GM18517 (cell line): Measurements from ENCODE around the gene APOD.

Source experiments
- ATAC-seq: cut with Tn5 transposase; IDR thresholded peaks from one replicate; pipeline ENCODE4 v1.9.1; 2021; ENCODE audit warnings: mild to moderate bottlenecking, moderate library complexity; ENCODE audit not compliant: unreplicated experiment

Gene APOD

DNA sequence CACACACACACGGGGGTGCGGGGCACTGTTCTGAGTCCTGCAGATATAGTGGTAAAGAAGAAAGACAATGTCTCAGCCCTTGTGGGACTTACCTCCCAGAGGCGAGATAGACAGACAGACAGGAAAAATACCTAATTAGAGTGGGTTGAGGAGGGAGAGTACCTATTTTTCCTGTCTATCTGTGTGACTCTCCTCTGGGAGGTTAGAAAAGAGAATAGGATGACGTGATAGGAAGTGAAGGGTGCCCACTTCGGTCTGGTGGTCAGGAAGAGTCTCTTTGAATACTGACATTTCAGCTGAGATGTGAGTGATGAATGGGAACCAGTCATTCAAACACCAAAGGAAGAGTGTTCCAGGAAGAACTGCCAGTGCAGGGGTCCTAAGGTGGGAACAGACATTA is 4.1 kb upstream of the APOD start:
- ATAC-seq: no peak

DNA sequence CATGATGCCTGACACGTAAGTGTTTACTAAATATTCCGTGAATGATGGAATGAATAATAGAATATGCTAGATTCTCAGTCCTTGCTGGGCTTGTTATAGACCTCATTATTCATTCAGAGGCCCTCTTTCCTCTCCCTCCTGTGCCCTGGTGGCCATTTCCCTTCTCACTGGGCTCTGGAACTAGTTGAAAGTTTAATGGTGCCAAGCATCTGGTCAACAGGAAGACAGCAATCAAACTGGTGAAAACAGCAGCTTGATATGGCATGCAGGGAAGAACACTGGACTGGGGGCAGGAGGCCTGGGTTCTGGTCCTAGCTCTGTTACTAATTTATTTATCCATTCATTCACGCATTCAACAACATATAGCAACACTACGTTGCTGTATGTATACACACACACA is 3.7 kb upstream of the APOD start:
- ATAC-seq: no peak

DNA sequence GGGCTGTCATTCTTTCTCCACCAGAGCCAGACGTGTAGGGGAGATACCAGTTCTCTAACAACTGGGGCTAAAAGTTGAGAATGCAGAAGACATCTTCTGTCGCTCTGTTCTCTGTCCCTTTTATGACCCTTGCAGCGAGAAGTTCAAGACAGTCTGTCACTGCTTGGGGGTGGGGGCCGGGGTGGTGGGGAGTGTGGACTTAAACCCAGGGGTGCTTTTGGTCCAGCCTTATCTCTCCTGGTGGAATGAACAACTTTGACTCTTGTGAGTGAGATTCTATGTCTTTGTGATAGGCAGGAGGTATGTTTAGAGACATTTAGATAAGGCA is 767 bp upstream of the APOD start:
- no peak for ATAC-seq

DNA sequence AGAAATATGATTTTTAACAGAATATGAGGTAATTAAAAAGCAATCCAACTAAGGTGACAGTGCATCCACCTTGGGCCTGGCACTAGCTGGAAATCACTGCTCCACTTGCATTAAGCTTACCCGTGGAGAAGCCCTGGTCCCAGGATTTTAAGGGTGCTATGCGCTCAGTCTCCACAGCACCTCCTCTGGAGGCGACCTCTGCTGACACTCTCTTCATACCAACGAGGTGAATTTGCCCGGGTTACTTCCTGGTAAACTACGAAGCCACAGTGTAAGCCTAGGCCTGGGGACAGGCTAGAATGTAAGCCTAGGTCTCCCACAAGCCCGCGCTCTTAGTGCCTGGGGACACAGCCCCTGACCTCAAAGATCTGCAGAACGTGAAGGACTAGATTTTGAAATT is 793 bp downstream of the APOD start:
- ATAC-seq: no peak

DNA sequence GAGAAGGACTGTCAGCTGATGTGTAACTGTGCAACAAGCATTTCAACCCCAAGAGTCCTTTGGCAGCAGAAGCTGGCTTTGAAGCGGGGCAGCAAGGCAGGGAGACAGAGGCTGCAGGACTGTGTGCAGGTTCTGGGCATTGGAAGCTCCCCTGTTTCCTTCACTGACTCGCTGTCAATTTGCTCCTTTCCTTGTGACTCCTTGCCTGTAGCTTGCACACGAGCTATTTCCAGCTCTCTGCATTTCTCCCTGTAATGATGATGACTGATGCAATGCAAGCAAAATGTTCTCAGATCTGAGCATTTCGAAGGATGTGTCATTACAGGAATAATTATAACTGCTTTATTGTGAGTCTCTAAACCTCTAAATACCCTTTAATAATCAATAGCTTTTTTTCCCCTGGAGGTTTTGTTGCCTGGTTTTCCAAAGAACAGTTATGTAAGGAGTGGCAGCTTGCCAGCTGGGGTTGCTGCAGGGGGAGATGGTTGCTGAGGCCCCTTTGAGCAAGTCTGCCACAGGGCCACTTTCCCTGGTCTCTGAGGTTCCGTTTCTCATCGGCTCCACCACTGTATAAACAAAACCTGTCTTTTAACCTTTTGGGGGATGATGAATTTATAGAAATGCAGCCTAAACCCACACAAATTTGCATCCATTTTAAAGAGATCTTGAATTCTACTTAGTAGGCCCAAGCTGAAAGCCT is 2.8 kb downstream of the APOD start:
- no peak for ATAC-seq

DNA sequence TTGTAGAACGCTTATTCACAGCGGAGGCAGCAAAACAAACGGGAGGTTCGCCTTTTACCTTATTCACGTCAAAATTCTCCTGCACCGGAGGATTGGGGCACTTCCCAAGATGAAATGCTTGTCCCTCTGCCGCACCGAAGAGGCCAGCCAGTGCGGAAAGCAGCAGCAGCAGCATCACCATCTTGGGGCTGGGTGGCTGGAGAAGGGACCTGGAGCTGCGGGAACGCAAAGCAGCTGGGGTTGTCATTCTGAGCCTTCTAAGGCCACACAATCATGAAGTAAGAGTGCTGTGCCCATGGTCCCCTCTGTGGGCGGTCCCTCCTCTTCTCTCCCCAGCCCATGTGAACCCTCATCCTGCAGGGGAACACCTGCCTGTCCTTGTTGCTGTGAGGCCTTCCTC is 4.5 kb downstream of the APOD start:
- ATAC-seq: no peak

DNA sequence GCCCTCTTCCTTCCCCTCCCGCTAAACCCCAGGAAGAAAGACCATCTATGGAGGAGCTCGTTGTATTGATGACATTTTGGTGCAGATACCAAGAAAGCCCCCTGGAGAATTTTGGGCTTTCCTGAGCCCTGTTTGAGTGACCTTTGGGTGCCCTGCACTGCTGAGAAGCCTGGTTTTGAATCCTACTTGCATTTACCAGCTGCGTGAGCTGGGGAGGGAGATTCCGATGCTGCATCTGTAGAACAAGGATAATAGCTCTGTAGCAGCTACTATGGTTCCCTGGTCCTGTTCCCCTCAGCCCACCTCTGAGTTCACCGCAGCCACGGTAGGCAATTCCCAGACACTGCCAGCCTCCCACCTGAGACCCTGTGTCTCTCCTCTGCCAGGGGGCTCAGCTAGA is 5.2 kb downstream of the APOD start:
- ATAC-seq: no peak

DNA sequence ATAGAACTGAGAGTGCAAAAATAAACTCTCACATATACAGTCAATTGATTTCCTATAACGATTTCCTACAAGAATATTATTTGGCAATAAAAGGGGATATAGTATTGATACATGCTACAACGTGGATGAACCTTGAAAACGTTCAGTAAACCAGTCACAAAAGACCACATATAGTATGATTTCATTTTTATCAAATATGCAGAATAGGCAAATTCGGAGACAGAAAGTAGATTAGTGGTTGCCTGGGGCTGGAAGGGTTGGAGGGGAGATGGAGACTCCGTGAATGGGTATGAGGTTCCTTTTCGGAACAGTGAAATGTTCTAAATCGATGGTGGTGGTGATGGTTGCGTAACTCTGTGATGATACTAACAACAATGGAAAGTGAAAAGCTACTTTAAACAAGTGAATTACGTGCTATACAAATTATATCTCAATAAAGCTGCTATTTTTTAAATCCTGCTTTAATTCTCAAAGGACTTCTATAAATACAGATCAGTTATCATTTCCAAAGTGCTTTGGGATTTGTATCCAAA is 6.0 kb downstream of the APOD start:
- ATAC-seq: no peak

DNA sequence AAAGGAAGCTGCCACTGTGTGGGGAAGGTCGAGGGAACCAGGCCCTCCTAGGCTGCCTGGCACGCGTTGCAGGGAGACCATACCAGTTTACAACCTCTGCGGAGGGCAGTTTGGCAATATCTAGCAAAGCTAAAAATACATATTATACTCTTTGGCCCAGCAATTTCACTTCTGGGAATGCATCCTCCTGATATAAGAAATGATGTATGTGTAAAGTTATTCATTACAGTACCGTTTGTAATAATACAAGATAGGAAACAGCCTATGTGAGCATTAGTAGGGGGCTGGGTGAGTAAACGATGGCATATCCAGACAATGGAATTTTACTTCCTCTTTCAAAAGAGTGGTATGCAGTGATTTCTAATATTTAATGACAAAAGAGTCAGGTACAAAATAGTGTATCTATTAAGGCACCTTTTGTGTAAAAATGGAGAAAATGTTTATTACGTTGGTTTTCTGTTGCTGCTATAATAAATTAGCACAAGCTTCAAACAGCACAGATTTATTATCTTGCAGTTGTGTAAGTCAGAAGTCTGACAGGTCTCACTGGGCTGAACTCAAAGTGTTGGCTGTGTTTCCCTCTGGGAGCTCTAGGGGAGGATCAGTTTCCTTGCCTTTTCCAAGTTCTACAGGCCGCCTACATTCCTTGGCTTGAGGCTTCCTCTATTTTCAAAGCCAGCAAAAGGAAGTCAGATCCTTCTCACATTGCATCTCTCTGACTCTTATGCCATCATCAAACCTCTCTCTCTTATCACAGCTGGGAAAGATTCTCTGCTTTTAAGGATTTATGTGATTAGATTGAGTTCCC is 9.0 kb downstream of the APOD start:
- no peak for ATAC-seq

DNA sequence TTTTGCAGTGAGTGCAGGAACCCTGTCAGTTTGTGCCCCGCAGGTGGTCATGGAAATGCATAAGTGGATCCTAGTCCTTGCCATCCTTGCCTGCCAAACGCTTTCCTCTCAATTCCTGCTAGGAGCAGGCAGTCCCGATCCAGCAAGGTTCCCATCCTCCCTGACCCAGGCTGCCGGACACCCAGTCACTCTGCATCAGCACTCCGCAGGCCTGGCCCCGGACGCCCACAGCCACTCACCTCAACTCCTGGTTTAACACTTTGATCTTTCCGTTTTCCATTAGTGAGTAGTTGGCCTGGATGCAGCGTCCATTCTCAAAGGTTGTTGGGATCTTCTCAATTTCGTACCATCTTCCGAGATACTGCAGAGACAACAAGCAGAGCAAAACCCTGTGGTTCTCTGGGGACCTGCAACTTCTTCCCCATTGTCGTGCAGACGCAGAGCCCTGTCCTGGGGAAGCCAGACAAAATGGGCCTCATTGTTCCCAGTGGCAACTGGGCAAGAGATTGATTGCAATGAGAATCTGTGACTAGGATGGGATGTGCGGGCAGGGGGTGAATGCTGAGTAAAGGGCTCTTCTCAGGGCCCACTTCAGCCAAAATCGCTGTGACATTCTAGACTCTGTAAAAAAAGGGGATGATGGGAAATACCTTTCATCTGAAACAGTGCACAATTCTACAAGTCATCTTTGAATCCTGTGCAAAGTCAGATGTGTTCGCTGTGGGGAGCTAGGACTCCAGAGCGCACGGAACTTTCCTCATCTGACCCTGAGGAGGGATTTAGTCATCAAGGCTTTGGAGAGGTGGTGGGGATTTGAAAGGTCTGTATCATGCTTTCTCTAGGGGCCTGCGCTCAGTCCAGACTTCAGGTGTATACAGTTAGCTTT is 9.9 kb downstream of the APOD start:
- ATAC-seq: no peak

DNA sequence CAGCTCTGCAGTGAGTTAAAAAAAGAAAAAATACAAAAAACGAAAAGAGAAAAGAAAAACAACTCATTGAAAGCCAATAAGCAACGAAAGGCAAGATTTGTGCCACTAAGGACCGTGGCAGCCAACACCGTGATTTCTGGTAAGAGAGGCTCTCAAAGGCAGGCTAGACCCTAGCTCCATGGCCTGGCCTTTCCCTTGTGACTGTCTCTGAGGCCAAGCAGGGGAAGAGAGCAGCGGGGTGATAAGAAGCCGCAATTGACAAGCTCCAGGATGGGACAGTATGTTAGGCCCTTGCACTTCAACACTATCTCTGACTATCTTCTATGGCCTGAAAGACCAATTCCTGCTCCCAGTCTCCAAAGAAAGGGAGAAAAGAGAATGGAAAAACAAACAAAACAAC is 12.4 kb downstream of the APOD start:
- no peak for ATAC-seq

DNA sequence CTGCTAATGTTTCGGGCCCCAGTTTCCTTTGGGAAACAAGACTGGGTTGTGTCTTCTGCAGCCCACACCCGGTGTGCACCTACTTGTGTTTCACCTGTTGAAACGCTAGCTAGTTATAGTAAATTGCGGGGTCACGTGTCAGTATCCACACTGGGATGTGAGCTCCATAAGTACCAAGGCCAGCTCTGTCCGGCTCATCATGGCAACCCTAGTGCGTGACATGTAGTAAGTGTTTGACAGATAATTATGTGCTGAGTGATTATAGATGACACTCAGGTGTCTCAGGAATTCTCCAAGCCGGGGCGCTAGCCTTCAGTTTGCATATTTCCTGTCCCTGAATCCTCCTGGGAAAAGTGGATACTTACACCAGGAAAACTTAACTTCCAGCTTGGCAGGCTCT is 12.8 kb downstream of the APOD start:
- ATAC-seq: no peak

DNA sequence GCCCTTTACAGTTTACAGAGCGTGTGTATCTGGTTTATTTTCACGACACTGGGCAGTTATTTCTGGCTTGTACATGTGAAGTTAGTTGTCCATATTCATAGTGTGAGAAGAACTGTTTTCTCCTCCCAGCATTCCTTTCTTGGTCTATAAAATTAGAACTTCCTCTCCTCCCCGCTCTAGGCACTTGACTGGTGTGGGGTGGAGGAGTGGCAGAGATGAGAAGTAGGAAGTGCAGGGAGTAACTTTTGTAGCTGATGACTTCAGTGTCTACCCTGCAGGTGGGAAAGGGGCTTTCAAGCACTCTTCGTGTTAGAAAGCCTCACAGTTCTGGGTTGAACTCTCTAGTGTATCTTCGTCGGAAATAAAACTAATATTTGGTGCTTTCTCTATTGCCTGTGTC is 13.4 kb downstream of the APOD start:
- no peak for ATAC-seq

DNA sequence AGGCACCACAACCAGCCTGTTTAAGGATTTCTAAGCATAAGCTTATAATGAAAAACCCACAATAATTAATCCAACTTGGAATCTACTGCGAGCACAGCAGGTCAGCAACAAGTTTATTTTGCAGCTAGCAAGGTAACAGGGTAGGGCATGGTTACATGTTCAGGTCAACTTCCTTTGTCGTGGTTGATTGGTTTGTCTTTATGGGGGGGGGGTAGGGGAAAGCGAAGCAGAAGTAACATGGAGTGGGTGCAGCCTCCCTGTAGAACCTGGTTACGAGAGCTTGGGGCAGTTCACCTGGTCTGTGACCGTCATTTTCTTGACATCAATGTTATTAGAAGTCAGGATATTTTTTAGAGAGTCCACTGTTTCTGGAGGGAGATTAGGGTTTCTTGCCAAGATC is 15.1 kb downstream of the APOD start:
- ATAC-seq: no peak

DNA sequence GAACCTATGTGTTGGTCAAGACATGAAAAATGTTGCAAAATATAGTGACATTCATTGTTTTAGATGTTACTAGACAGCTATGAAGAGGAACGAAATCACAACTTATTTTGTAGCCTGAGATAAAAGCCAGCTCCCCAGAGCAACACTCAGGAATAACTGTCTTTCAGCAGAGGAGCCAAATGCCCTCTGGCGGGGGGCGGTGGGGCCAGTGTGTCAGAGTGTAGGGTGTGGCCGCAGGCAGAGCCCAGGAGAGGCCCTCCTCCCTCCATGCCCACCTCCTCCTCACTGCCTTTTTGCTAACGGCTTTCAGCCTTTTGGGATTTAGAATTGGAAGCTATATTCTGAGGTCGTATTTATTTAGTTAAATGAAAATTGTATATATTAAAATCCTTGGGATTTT is 16.9 kb downstream of the APOD start:
- ATAC-seq: no peak

DNA sequence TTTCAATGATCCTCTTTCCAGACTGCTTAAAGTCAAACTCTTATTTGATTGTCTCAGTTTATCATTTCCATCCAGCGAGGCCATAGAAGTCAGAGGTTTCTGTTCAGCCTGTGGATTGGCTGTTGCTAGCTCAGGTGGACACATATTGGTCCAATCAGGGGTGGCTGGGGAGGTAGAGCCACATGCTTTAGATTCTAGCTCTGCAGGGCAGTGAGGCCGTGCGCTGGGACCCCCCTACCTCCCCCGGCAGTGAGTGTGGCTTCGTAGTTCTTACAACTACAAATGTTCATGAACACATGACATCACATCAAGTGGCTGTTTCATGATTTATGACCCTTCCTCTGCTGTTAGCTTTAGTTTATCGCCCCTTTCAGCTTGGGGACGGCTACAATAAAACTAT is 18.0 kb downstream of the APOD start:
- no peak for ATAC-seq

DNA sequence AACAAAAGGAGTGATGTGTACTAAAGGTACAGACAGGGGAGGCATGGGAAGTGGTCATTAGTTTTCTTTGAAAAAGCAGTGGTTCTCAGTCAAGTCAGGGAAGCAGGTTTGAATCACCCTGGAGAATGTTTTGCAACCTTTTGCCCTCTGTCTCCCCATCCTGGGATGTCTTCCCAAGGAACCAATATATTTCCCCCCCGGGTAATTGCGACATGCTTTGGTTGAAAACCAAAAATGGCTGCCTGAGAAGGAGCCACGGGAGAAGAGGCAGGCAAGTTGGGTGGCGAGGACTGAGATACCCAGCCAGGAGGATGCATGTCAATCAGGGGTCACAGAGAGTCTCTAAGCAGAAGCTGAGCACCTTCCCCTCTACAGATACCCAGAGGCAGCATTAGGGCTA is 20.4 kb downstream of the APOD start:
- no peak for ATAC-seq

DNA sequence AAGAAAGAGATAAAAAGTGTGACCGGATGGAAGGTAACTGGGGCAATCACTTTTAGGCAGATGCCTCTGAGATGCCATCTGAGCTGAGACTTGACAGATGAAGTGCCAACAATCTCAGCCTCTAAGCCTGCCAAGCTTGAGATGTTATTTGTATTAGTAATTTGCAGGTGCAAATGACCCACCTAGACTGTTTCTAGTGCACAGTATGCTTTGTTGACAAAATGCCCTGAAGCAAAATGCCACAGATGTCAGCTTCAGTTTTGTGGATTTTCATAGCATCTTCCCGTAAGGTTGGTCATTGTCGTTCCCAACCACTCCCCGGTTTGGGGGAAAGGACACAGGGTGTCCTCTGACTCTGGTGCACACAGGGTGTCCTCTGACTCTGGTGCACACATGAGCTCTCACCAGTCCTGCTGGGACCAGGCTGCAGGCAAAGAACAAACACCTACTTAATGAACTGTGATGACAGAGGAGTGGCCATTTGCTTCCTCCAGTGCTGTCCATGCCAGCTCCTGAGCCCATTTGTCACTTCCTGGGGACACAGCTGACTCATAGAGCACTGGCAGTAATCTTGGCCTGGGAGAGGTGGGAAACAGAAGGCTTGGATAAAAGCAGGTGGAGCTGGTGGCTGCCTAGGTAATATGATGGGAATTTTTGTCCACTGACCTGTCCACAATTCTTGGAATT is 23.9 kb downstream of the APOD start:
- no peak for ATAC-seq

DNA sequence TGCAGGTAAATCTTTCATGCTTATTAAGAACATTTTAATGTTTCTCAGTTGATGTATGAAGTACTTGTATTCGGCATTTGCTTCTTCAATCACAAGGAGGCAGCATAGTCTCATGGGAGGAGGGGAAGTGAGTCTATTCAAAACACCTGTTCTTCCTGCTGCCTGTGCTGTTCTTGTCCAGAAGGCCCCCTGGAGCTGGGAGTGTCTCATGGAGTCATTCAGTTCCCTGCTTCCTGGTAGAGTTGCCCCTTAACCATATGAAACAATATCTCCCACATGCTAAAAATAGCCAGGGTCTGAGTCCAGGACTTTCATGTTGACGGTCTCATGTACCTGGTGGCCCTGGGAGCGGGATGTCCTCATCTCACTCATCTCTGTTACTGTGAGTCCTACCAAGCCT is 25.1 kb downstream of the APOD start:
- no peak for ATAC-seq

DNA sequence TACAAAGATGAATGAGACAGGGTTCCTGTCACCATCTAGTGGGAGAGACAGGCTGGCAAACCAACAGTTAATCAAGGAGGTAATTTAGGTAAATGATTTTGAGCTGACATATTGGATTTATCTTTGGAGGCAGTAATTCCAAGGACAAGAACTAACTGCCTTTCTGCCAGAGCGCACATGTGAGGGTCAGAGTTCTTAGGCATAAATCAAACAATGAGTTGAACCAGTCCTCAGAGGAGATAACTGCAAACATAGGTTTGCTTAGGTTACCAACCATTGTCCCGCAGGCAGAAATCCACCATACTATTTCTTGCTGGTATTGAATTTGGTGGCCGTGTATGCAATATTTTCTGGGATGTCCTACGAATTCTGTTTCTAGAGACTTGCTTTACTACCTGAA is 26.4 kb downstream of the APOD start:
- ATAC-seq: no peak

DNA sequence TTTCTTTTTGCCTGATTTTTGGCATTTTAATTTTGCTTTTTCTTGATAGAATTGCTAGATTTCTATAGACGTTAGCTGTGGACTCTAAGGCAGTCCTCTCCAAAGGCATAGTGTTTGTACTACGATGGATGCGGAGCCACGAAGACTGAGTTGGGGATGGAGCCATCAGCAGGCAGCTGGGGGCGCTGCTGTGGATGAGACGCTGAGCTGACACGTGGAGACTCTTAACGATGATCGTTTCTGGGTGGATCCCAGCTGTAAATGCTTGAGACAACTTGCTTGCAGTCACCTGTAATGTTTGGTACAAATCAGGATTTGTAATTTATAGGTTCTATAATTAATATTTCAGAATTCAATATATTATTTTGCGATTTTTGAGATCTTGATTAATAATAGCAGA is 27.4 kb downstream of the APOD start:
- ATAC-seq: no peak
